Fibroblast of villous mesenchyme (primary cell): ENCODE results near the gene NTMT1. TPM values are rescaled to one million over a fixed set of nuclear protein-coding genes. Genes with fewer than 3 reads are reported as not detected.

ENCODE experiments used
- DNase-seq: peaks from one replicate; pipeline ENCODE4 v3.0.0-alpha.2; 2010; ENCODE audit warnings: low read depth
- H3K4me3 ChIP-seq: 2 replicates; pipeline ENCODE4 v1.5.1; 2011; ENCODE audit warnings: low read depth, mild to moderate bottlenecking, low read length
- total RNA-seq: library from RNA; depleted of rRNA; stranded (reverse); fragments of >200 nt; gene quantifications from 2 replicates; pipeline ENCODE4 v1.2.3, GENCODE V29; 2012
- TF ChIP-seq, protein P1 (sequence below): IDR thresholded peaks from 2 replicates; pipeline ENCODE4 v1.5.1; 2012; ENCODE audit warnings: low read depth, mild to moderate bottlenecking, low read length; ENCODE audit not compliant: insufficient read depth

The NTMT1 gene
- total RNA-seq, 1 donor: 36.3 TPM

GRCh38 chr9:129667378-129667777, 41.4 kb downstream of the NTMT1 start:
- no peak overlapping the region for H3K4me3 ChIP-seq
- no peak for DNase-seq
- TF ChIP-seq, protein P1, sequence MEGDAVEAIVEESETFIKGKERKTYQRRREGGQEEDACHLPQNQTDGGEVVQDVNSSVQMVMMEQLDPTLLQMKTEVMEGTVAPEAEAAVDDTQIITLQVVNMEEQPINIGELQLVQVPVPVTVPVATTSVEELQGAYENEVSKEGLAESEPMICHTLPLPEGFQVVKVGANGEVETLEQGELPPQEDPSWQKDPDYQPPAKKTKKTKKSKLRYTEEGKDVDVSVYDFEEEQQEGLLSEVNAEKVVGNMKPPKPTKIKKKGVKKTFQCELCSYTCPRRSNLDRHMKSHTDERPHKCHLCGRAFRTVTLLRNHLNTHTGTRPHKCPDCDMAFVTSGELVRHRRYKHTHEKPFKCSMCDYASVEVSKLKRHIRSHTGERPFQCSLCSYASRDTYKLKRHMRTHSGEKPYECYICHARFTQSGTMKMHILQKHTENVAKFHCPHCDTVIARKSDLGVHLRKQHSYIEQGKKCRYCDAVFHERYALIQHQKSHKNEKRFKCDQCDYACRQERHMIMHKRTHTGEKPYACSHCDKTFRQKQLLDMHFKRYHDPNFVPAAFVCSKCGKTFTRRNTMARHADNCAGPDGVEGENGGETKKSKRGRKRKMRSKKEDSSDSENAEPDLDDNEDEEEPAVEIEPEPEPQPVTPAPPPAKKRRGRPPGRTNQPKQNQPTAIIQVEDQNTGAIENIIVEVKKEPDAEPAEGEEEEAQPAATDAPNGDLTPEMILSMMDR: no peak

GRCh38 chr9:129667850-129668249, 41.9 kb downstream of the NTMT1 start:
- no peak overlapping the region for H3K4me3 ChIP-seq
- TF ChIP-seq, protein P1: no peak
- no peak for DNase-seq

- TF ChIP-seq, protein P1: no peak
- H3K4me3 ChIP-seq: no peak overlapping the region
Measured at GRCh38 chr9:129669141-129669718, 43.3 kb downstream of the NTMT1 start.

GRCh38 chr9:129669946-129670345, 44.0 kb downstream of the NTMT1 start:
- no peak overlapping the region for H3K4me3 ChIP-seq
- TF ChIP-seq, protein P1: no peak
- no peak for DNase-seq

More at GRCh38 chr9:129669141-129669718, 43.3 kb downstream of the NTMT1 start:
- DNase-seq: no peak

DNA sequence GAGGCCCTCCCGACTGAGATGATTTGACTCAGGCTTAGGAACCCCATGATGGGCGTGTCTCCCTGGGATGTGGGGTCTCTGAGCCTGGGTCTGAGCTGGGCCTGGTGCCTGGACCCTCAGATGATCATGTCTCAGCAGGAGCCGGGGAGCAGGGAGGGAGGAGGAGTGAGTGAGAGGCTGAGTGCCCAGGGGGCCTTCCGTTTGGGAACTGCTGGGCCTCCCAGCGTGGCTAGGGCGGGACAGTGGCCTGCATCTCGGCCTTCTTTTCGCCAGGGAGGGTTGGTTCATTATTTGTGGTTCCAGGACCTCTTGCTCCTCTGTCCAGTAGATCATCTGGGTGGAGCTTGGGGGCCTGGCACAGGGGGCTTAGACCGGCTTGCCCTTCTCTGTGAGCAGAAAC, 45.1 kb downstream of the NTMT1 start:
- DNase-seq: no peak
- H3K4me3 ChIP-seq: no peak overlapping the region
- TF ChIP-seq, protein P1: no peak

GRCh38 chr9:129671519-129671918, 45.6 kb downstream of the NTMT1 start:
- no peak overlapping the region for H3K4me3 ChIP-seq
- TF ChIP-seq, protein P1: no peak
- no peak for DNase-seq

- DNase-seq: no peak
- H3K4me3 ChIP-seq: no peak overlapping the region
- TF ChIP-seq, protein P1: no peak
Measured at GRCh38 chr9:129672702-129673101, 46.7 kb downstream of the NTMT1 start.
